ENCODE data around the gene DONSON.
A peak's percentile ranks its signal among the peaks of the same experiment; 100 is the strongest.

DONSON gene

DNA sequence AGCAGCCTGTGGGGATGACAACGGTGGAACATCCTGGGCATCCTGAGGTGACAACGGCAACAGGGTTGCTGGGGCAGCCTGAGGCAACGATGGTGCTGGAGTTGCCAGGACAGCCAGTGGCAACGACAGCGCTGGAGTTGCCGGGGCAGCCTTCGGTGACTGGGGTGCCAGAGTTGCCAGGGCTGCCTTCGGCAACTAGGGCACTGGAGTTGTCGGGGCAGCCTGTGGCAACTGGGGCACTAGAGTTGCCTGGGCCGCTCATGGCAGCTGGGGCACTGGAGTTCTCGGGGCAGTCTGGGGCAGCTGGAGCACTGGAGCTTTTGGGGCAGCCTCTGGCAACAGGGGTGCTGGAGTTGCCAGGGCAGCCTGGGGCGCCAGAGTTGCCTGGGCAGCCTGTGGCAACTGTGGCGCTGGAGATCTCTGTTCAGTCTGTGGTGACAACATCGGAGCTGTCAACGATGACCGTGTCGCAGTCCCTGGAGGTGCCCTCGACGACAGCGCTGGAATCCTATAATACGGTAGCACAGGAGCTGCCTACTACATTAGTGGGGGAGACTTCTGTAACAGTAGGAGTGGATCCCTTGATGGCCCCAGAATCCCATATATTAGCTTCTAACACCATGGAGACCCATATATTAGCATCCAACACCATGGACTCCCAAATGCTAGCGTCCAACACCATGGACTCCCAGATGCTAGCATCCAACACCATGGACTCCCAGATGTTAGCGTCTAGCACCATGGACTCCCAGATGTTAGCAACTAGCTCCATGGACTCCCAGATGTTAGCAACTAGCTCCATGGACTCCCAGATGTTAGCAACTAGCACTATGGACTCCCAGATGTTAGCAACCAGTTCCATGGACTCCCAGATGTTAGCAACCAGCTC is 37.5 kb downstream of the DONSON start:
- no peak for DNase-seq (ENCODE audit: low read depth)
- TF ChIP-seq, protein P1, sequence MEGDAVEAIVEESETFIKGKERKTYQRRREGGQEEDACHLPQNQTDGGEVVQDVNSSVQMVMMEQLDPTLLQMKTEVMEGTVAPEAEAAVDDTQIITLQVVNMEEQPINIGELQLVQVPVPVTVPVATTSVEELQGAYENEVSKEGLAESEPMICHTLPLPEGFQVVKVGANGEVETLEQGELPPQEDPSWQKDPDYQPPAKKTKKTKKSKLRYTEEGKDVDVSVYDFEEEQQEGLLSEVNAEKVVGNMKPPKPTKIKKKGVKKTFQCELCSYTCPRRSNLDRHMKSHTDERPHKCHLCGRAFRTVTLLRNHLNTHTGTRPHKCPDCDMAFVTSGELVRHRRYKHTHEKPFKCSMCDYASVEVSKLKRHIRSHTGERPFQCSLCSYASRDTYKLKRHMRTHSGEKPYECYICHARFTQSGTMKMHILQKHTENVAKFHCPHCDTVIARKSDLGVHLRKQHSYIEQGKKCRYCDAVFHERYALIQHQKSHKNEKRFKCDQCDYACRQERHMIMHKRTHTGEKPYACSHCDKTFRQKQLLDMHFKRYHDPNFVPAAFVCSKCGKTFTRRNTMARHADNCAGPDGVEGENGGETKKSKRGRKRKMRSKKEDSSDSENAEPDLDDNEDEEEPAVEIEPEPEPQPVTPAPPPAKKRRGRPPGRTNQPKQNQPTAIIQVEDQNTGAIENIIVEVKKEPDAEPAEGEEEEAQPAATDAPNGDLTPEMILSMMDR (IDR thresholded peaks at IDR 0.05; ENCODE audit: control insufficient read depth, insufficient read depth, low read depth, low read length, missing control alignments), result no peak
- H3K4me3 ChIP-seq (ENCODE audit: control insufficient read depth, low read depth, low read length), result no peak overlapping the region

DNA sequence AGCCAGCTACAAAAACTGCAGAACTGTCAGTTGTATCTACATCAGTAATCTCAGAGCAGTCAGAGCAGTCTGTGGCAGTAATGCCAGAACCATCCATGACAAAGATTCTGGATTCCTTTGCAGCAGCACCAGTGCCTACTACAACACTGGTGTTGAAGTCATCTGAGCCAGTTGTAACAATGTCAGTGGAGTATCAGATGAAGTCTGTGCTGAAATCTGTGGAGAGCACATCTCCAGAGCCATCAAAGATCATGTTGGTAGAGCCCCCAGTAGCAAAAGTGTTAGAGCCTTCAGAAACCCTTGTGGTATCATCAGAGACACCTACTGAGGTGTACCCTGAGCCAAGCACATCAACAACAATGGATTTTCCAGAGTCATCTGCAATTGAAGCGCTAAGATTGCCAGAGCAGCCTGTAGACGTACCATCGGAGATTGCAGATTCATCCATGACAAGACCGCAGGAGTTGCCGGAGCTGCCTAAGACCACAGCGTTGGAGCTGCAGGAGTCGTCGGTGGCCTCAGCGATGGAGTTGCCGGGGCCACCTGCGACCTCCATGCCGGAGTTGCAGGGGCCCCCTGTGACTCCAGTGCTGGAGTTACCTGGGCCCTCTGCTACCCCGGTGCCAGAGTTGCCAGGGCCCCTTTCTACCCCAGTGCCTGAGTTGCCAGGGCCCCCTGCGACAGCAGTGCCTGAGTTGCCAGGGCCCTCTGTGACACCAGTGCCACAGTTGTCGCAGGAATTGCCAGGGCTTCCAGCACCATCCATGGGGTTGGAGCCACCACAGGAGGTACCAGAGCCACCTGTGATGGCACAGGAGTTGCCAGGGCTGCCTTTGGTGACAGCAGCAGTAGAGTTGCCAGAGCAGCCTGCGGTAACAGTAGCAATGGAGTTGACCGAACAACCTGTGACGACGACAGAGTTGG is 38.4 kb downstream of the DONSON start:
- H3K4me3 ChIP-seq (ENCODE audit: control insufficient read depth, low read depth, low read length), result no peak overlapping the region
- TF ChIP-seq, protein P1 (IDR thresholded peaks at IDR 0.05; ENCODE audit: control insufficient read depth, insufficient read depth, low read depth, low read length, missing control alignments), result no peak
- DNase-seq (ENCODE audit: low read depth), result no peak

DNA sequence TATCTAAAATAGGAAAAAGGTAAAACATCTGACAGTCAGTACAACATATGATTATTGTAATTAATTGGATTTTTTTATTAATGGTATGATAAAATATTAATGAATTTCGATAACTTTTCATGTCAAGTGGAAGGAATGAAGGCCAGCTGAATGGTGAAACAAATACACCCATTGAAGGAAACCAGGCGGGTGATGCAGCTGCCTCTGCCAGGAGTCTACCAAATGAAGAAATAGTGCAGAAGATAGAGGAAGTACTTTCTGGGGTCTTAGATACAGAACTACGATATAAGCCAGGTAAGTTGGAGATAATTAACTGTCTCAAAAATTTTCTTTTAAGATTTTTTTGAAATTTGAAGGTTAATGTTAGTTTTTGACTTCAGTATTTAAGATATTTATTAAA is 42.4 kb downstream of the DONSON start:
- TF ChIP-seq, protein P1 (IDR thresholded peaks at IDR 0.05; ENCODE audit: control insufficient read depth, insufficient read depth, low read depth, low read length, missing control alignments), result no peak
- DNase-seq (ENCODE audit: low read depth), result no peak
- H3K4me3 ChIP-seq (ENCODE audit: control insufficient read depth, low read depth, low read length), result no peak overlapping the region

DNA sequence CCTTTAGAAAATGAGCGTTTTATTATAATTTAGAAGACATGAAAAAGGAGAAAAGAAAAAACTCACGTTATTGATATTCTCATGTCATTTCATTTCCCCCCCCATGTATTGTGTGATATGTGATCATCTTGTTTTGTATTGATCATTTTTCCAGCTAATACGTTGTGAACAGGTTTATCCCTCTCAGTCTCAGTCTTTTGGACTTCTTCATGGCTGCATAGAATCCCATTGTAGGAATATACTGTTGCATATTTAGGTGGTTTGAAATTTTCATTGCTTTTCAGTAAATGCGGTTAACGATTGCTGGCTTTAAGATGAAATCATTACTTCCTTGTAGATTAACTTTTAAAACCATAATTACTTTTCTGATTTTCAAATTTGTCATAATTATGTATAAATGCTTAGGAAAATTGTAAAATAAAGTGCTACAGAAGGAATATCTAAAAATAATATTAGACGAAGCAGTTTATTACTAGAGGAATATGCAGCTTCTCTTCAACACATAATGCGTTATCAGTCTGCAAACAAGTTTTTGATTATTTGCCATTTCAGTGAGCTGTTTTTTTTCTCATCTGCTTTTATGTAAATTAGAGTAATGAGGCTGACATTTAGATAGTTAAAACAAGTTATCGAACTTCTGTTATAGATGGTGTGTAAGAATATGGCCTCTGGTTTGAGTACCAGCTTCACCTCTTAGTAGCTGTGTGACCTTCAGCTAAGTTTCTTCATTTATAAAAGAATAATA is 43.9 kb downstream of the DONSON start:
- DNase-seq (ENCODE audit: low read depth), result no peak
- TF ChIP-seq, protein P1 (IDR thresholded peaks at IDR 0.05; ENCODE audit: control insufficient read depth, insufficient read depth, low read depth, low read length, missing control alignments), result no peak
- peak overlapping the region; percentile 76 for H3K4me3 ChIP-seq (ENCODE audit: control insufficient read depth, low read depth, low read length)

DNA sequence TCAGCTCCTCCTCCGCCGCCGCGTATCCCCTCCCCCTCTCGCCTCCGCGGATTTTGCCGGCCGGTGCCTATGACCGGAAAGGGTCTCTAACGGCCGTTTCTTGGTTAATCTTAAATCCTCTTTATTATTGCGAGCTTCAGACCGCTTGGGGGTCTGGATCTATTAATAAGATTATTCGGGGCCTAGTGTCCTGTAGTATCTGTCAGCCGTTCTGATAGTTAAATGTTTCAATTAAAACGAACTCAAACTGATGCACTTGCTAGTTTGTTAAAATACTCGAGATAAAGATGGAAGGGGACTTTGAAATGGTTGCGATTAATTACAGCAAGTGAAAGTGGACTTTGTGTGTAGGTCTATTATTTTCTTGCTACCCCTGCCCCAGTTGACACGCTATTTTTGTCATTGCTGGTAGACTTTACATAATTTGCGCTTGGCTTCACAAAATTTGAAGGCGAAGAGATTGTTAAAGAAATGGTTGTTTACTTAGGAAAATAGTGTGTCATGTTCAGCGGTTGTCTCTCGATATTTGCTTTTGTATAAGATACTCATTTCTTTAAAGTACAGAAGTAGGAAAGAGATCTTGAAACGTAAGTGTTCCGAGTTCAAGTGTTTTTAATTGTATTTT is 44.9 kb downstream of the DONSON start:
- TF ChIP-seq, protein P1 (IDR thresholded peaks at IDR 0.05; ENCODE audit: control insufficient read depth, insufficient read depth, low read depth, low read length, missing control alignments), result no peak
- peak overlapping the region; percentile 76 for H3K4me3 ChIP-seq (ENCODE audit: control insufficient read depth, low read depth, low read length)
- DNase-seq (ENCODE audit: low read depth), result no peak

All from AG09309 (cell line).